GM06990 (cell line): ENCODE measurements around the gene GLT8D2.
A peak's percentile ranks its signal among the peaks of the same experiment; 100 is the strongest.

Experiments used
- DNase-seq: peaks from one replicate; pipeline ENCODE4 v3.0.0-alpha.2; 2011; ENCODE audit not compliant: insufficient read length; ENCODE audit errors: extremely low read depth
- H3K27me3 ChIP-seq: replicated peaks from 2 replicates; pipeline ENCODE4 v1.6.0; 2011; ENCODE audit warnings: low read length; ENCODE audit not compliant: control insufficient read depth, insufficient read depth
- H3K36me3 ChIP-seq: 2 replicates; pipeline ENCODE4 v1.5.1; 2011; ENCODE audit warnings: low read length; ENCODE audit not compliant: control insufficient read depth, insufficient read depth
- H3K4me3 ChIP-seq: replicated peaks from 2 replicates; pipeline ENCODE4 v1.5.1; 2011; ENCODE audit warnings: low read depth, mild to moderate bottlenecking, control low read depth, low read length
- TF ChIP-seq, protein P1 (sequence below): IDR thresholded peaks from 2 replicates; pipeline ENCODE4 v1.5.1; 2011; ENCODE audit warnings: low read length, control low read depth, mild to moderate bottlenecking, inconsistent platforms; ENCODE audit not compliant: insufficient read depth, poor library complexity, severe bottlenecking

Gene GLT8D2

GRCh38 chr12:104083769-104084475 is 33.9 kb upstream of the GLT8D2 start:
- no peak overlapping the region for H3K4me3 ChIP-seq
- H3K36me3 ChIP-seq: peaks cover under 1% of the 10 kb centered on the region; the same call in 1 of the 2 replicates
- TF ChIP-seq, protein P1, sequence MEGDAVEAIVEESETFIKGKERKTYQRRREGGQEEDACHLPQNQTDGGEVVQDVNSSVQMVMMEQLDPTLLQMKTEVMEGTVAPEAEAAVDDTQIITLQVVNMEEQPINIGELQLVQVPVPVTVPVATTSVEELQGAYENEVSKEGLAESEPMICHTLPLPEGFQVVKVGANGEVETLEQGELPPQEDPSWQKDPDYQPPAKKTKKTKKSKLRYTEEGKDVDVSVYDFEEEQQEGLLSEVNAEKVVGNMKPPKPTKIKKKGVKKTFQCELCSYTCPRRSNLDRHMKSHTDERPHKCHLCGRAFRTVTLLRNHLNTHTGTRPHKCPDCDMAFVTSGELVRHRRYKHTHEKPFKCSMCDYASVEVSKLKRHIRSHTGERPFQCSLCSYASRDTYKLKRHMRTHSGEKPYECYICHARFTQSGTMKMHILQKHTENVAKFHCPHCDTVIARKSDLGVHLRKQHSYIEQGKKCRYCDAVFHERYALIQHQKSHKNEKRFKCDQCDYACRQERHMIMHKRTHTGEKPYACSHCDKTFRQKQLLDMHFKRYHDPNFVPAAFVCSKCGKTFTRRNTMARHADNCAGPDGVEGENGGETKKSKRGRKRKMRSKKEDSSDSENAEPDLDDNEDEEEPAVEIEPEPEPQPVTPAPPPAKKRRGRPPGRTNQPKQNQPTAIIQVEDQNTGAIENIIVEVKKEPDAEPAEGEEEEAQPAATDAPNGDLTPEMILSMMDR: no peak
- DNase-seq: peak; percentile 30
- no peaks in the 10 kb centered on the region for H3K27me3 ChIP-seq

DNA sequence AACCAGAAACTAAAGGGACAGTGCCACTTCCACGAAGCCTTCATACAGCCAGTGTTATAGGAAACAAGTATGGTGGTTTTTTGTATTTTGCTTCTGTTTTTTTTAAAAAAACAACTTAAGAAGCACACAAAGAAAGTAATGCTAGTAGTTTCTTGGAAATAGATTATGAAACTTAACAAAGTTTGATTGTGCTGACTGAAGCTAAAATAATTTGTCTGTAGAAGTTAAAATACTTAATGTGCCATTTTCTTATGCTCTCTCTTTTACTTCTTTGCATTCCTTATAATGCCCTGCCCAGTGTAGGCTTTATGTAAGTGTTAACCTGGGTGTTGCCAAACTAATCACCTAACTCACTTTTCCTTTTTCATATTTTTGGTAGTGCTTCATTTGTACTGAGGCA is 30.8 kb upstream of the GLT8D2 start:
- no peaks in the 10 kb centered on the region for H3K27me3 ChIP-seq
- TF ChIP-seq, protein P1: no peak
- no peak overlapping the region for H3K4me3 ChIP-seq
- no peaks in the 10 kb centered on the region for H3K36me3 ChIP-seq
- no peak for DNase-seq

GRCh38 chr12:104079024-104079423 is 29.0 kb upstream of the GLT8D2 start:
- no peaks in the 10 kb centered on the region for H3K27me3 ChIP-seq
- TF ChIP-seq, protein P1: no peak

GRCh38 chr12:104073699-104074098 is 23.7 kb upstream of the GLT8D2 start:
- TF ChIP-seq, protein P1: no peak

More at GRCh38 chr12:104079024-104079423, 29.0 kb upstream of the GLT8D2 start:
- Histone ChIP-seq H3K4me3 (no peak overlapping the region), H3K36me3 (no peaks in the 10 kb centered on the region)
- no peak for DNase-seq

GRCh38 chr12:104072099-104072498 is 22.1 kb upstream of the GLT8D2 start:
- H3K36me3 ChIP-seq: no peaks in the 10 kb centered on the region

More at GRCh38 chr12:104073699-104074098, 23.7 kb upstream of the GLT8D2 start:
- Histone ChIP-seq H3K4me3 (no peak overlapping the region), H3K36me3 (no peaks in the 10 kb centered on the region), H3K27me3 (no peaks in the 10 kb centered on the region)
- no peak for DNase-seq

More at GRCh38 chr12:104072099-104072498, 22.1 kb upstream of the GLT8D2 start:
- DNase-seq: no peak
- no peak overlapping the region for H3K4me3 ChIP-seq
- TF ChIP-seq, protein P1: no peak
- H3K27me3 ChIP-seq: no peaks in the 10 kb centered on the region
